Activated CD4-positive, alpha-beta T cell treated with anti-CD3 and anti-CD28 coated beads for 4 hours (primary cell): ENCODE measurements around the gene TSPAN17.

Experiments
- DNase-seq, 2 donors: peaks; one replicate each; pipeline ENCODE4 v3.0.0-alpha.2; 2020

Gene TSPAN17

GRCh38 chr5:176661676-176662075 lies 14.4 kb downstream of the TSPAN17 start:
- DNase-seq: no peak

- no peak for DNase-seq
These were observed 15.4 kb downstream of the TSPAN17 start for GRCh38 chr5:176662371-176663333.

GRCh38 chr5:176663566-176663965 lies 16.3 kb downstream of the TSPAN17 start:
- no peak for DNase-seq

- DNase-seq: no peak
These were observed 17.2 kb downstream of the TSPAN17 start for GRCh38 chr5:176664479-176664878.

- DNase-seq: no peak
These were observed 17.6 kb downstream of the TSPAN17 start for GRCh38 chr5:176664886-176665285.

GRCh38 chr5:176665517-176665916 lies 18.2 kb downstream of the TSPAN17 start:
- DNase-seq: no peak

- DNase-seq: no peak
These were observed 20.4 kb downstream of the TSPAN17 start for GRCh38 chr5:176667637-176668036.

GRCh38 chr5:176670449-176670848 lies 23.2 kb downstream of the TSPAN17 start:
- no peak for DNase-seq

- DNase-seq: no peak
These were observed 24.1 kb downstream of the TSPAN17 start for GRCh38 chr5:176671399-176671798.

- DNase-seq: no peak
These were observed 24.8 kb downstream of the TSPAN17 start for GRCh38 chr5:176671890-176672747.

- no peak for DNase-seq
These were observed 26.6 kb downstream of the TSPAN17 start for GRCh38 chr5:176673651-176674583.

GRCh38 chr5:176674799-176675198 lies 27.5 kb downstream of the TSPAN17 start:
- no peak for DNase-seq

- no peak for DNase-seq
These were observed 28.5 kb downstream of the TSPAN17 start for GRCh38 chr5:176675676-176676360.

GRCh38 chr5:176676361-176676824 lies 29.1 kb downstream of the TSPAN17 start:
- DNase-seq: no peak

- no peak for DNase-seq
These were observed 30.1 kb downstream of the TSPAN17 start for GRCh38 chr5:176677209-176677939.

- no peak for DNase-seq
These were observed 31.3 kb downstream of the TSPAN17 start for GRCh38 chr5:176678584-176678983.

- DNase-seq: no peak
These were observed 32.3 kb downstream of the TSPAN17 start for GRCh38 chr5:176679365-176680225.

GRCh38 chr5:176680226-176680563 lies 32.9 kb downstream of the TSPAN17 start:
- DNase-seq: no peak

GRCh38 chr5:176682016-176682531 lies 34.8 kb downstream of the TSPAN17 start:
- DNase-seq: no peak

GRCh38 chr5:176685010-176685409 lies 37.7 kb downstream of the TSPAN17 start:
- no peak for DNase-seq
